Measurements from ENCODE around the gene RBM5.

RBM5 gene

GRCh38 chr3:50140990-50141389 is 52.3 kb downstream of the RBM5 start:
- DNase-seq, result no peak

- no peak for DNase-seq
Measured at GRCh38 chr3:50146316-50146901, 57.7 kb downstream of the RBM5 start.

- no peak for DNase-seq
Measured at GRCh38 chr3:50147016-50147415, 58.3 kb downstream of the RBM5 start.

GRCh38 chr3:50147447-50147846 is 58.7 kb downstream of the RBM5 start:
- no peak for DNase-seq

GRCh38 chr3:50147861-50148260 is 59.1 kb downstream of the RBM5 start:
- DNase-seq, result no peak

- DNase-seq, result no peak
Measured at GRCh38 chr3:50150404-50150750, 61.7 kb downstream of the RBM5 start.

GRCh38 chr3:50150863-50151686 is 62.4 kb downstream of the RBM5 start:
- no peak for DNase-seq

GRCh38 chr3:50151728-50152127 is 63.0 kb downstream of the RBM5 start:
- no peak for DNase-seq

- no peak for DNase-seq
Measured at GRCh38 chr3:50153782-50154475, 65.2 kb downstream of the RBM5 start.

- no peak for DNase-seq
Measured at GRCh38 chr3:50154476-50154839, 65.7 kb downstream of the RBM5 start.

- DNase-seq, result no peak
Measured at GRCh38 chr3:50154840-50155490, 66.2 kb downstream of the RBM5 start, which contains the start of gene SEMA3F. Gene SEMA3F (plus strand): TSS chr3:50155324. CDS start chr3:50159623, 4,299 bp downstream.

- DNase-seq, result no peak
Measured at GRCh38 chr3:50155491-50155878, 66.8 kb downstream of the RBM5 start.

- no peak for DNase-seq
Measured at GRCh38 chr3:50155891-50156290, 67.2 kb downstream of the RBM5 start.

GRCh38 chr3:50156549-50157493 is 68.1 kb downstream of the RBM5 start:
- no peak for DNase-seq

GRCh38 chr3:50157827-50158529 is 69.3 kb downstream of the RBM5 start:
- DNase-seq, result no peak

GRCh38 chr3:50158530-50159146 is 69.9 kb downstream of the RBM5 start:
- no peak for DNase-seq

GRCh38 chr3:50160561-50160983 is 71.9 kb downstream of the RBM5 start:
- no peak for DNase-seq

- no peak for DNase-seq
Measured at GRCh38 chr3:50161320-50161719, 72.6 kb downstream of the RBM5 start.

GRCh38 chr3:50162034-50162883 is 73.5 kb downstream of the RBM5 start:
- DNase-seq, result no peak

Data from NCI-H2029 treated with DMSO at 0.1 percent for 48 hours (cell line).